GM12878 (cell line): ENCODE data around the gene LRRC27. TPM values are rescaled to one million over a fixed set of nuclear protein-coding genes. Genes with fewer than 3 reads are reported as not detected.

Experiments
- ATAC-seq: fragments of 200-7000 bp; cut with Tn5 transposase; 3 replicates; pipeline ENCODE4 v1.9.1; 2020; ENCODE audit warnings: mild to moderate bottlenecking, moderate library complexity
- BruUV-seq: library from RNA; stranded (reverse); fragments of 400-500 nt; replicated peaks from 2 replicates; lab custom pipeline; 2021; lab: Mats Ljungman, UMichigan
- CTCF ChIA-PET: fragments of 300-600 bp; sonication (Branson Sonifier 250); formaldehyde crosslinking; extraction: SDS; loops from one replicate; lab custom pipeline; 2021; ENCODE audit warnings: inconsistent platforms; lab: Yijun Ruan, JAX
- POLR2A ChIA-PET: fragments of 350-600 bp; formaldehyde crosslinking; extraction: SDS; loops from one replicate; lab custom pipeline; 2021; ENCODE audit warnings: inconsistent platforms; lab: Charles Lee
- RAD21 ChIA-PET: fragments of 300-600 bp; sonication (Branson Sonifier 250); formaldehyde crosslinking; loops from one replicate; lab custom pipeline; 2023; ENCODE audit warnings: antibody characterized with exemption; ENCODE audit not compliant: unreplicated experiment; lab: Charles Lee
- SMC1A ChIA-PET: fragments of 300-600 bp; sonication (Branson Sonifier 250); formaldehyde crosslinking; loops from one replicate; lab custom pipeline; 2023; ENCODE audit not compliant: unreplicated experiment, uncharacterized antibody; lab: Charles Lee
- DNase-seq: peaks from one replicate; pipeline ENCODE4 v3.0.0-alpha.2; 2011; ENCODE audit warnings: low read depth, low spot score
- FAIRE-seq: peaks from 3 replicates; lab custom pipeline; 2011; peaks lifted over from hg19 to GRCh38; lab: Jason Lieb, UNC
- H2AFZ ChIP-seq: 2 replicates; pipeline ENCODE4 v1.6.0; 2011; ENCODE audit warnings: low read depth, low read length, control low read depth; ENCODE audit not compliant: control insufficient read depth
- H3K27ac ChIP-seq: 2 replicates; pipeline ENCODE4 v1.5.1; 2011; ENCODE audit warnings: control low read depth; ENCODE audit not compliant: control insufficient read depth, insufficient read depth
- H3K27me3 ChIP-seq, 2 experiments: replicated peaks in 1 of 2; 2 replicates each; pipeline versions ENCODE4 v1.6.0 to v1.6.1; 2011; ENCODE audit warnings: low read length in 1 of 2; ENCODE audit not compliant: control insufficient read depth in 2 of 2, insufficient read depth in 2 of 2
- H3K36me3 ChIP-seq, 2 experiments: 2 replicates each; pipeline ENCODE4 v1.5.1; 2011; ENCODE audit warnings: low read length in 1 of 2; ENCODE audit not compliant: control insufficient read depth in 2 of 2, insufficient read depth in 2 of 2
- H3K4me1 ChIP-seq: 2 replicates; pipeline ENCODE4 v1.6.1; 2011; ENCODE audit warnings: mild to moderate bottlenecking, low read length, moderate library complexity, mixed read lengths; ENCODE audit not compliant: control insufficient read depth, insufficient read depth
- H3K4me2 ChIP-seq: 2 replicates; pipeline ENCODE4 v1.6.0; 2011; ENCODE audit warnings: control low read depth; ENCODE audit not compliant: control insufficient read depth, insufficient read depth
- H3K4me3 ChIP-seq: fragments of 200-600 bp; sonication (generic); 2 replicates; pipeline ENCODE4 v1.5.1; 2016
- H3K79me2 ChIP-seq: 2 replicates; pipeline ENCODE4 v1.6.0; 2011; ENCODE audit warnings: low read length; ENCODE audit not compliant: control insufficient read depth, insufficient read depth
- H3K9ac ChIP-seq: 2 replicates; pipeline ENCODE4 v1.8.0; 2011; ENCODE audit warnings: low read length, control low read depth, mixed read lengths; ENCODE audit not compliant: control insufficient read depth, insufficient read depth
- H3K9me3 ChIP-seq: replicated peaks from 3 replicates; pipeline ENCODE4 v1.5.1; 2011; ENCODE audit warnings: mild to moderate bottlenecking, low read length; ENCODE audit not compliant: control insufficient read depth, insufficient read depth
- H4K20me1 ChIP-seq: 2 replicates; pipeline ENCODE4 v1.6.0; 2011; ENCODE audit not compliant: control insufficient read depth, insufficient read depth
- SMARCA5 ChIP-seq: fragments of 450-650 bp; IDR thresholded peaks from 2 replicates; pipeline ENCODE4 v1.6.1; 2017; ENCODE audit warnings: mild to moderate bottlenecking
- SUZ12 ChIP-seq: fragments of 200-600 bp; sonication (generic); IDR thresholded peaks from one replicate; pipeline ENCODE4 v1.6.1; 2018; ENCODE audit warnings: antibody characterized with exemption, mild to moderate bottlenecking; ENCODE audit not compliant: unreplicated experiment
- ZNF384 ChIP-seq: IDR thresholded peaks from 2 replicates; pipeline ENCODE4 v1.6.1; 2012; ENCODE audit warnings: low read depth, mild to moderate bottlenecking, low read length, improper control_type of control experiment, borderline replicate concordance
- WGBS: methylation state at CpG from one replicate; pipeline ENCODE4 v1.1.6; 2016; ENCODE audit warnings: low lambda C conversion rate; ENCODE audit not compliant: insufficient replicate concordance, insufficient coverage; ENCODE audit errors: missing lambda C conversion rate; 5-methylcytosine and 5-hydroxymethylcytosine counted together
- in situ Hi-C: fragments of 300-500 bp; cut with MboI; formaldehyde crosslinking; loops from 9 replicates; pipeline ENCODE4 v1.14.3; 2018; ENCODE audit warnings: mixed read lengths
- intact Hi-C: fragments of 100-400 bp; cut with micrococcal nuclease; formaldehyde crosslinking; loops from one replicate; pipeline ENCODE4 v1.14.2; 2022; ENCODE audit not compliant: unreplicated experiment
- polyA plus RNA-seq, 11 experiments: library from polyadenylated mRNA; depleted of rRNA in 4 of 11; unstranded in 6 of 11; stranded (reverse) in 5 of 11; fragments of >200 nt; fragmentation: Nextera tagmentation in 4 of 11; fragmentation: Illumina TruSeq in 1 of 11; extraction: Ambion mirVana in 4 of 11; extraction: Trizol in 1 of 11; gene quantifications; 1 replicate in 1 of 11; 2 replicates in 10 of 11; pipeline versions ENCODE4 v1.2.1 to v1.2.3, GENCODE V29; 2011 to 2016; ENCODE audit warnings: inconsistent platforms in 2 of 11, missing spikeins in 2 of 11, low read depth in 1 of 11
- total RNA-seq, 4 experiments: library from RNA; depleted of rRNA in 3 of 4; stranded (reverse); fragments of >200 nt in 3 of 4; fragmentation: Illumina TruSeq in 1 of 4; extraction: Trizol in 1 of 4; gene quantifications; 2 replicates each; pipeline versions ENCODE4 v1.2.1 to v1.2.3, GENCODE V29; 2013 to 2021
- TF ChIP-seq, protein P1 (sequence below): fragments of 450-650 bp; IDR thresholded peaks from 2 replicates; pipeline ENCODE4 v1.6.1; 2014; ENCODE audit warnings: mild to moderate bottlenecking

LRRC27 gene
- total and polyA plus RNA-seq, 10 of the 15 experiments (the other 5 are each of a cell fraction or from before 2014, with no cell fraction given): 0.48 to 6.9 (median 4.7) TPM

DNA sequence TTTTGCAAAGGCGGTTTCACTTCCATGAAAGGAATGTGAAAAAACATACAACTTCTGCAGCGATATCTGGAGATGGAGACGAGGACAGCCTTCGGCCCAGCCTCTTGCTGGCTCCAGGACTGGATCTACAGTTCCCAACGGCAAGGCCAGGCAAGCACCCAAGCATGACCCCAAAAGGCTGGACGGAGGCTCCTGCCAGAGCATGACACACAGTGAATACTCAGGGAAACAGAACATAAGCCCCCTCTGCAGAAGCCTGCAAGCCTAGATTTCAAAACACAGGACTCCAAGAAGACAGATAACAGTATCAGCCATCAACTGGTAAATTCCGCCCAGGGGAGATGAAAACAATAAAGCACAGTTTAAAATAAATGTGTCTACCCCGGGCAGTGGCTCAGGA, 3.3 kb upstream of the LRRC27 start:
- TF ChIP-seq ZNF384 (no peak), SUZ12 (no peak), SMARCA5 (no peak)
- TF ChIP-seq, protein P1, sequence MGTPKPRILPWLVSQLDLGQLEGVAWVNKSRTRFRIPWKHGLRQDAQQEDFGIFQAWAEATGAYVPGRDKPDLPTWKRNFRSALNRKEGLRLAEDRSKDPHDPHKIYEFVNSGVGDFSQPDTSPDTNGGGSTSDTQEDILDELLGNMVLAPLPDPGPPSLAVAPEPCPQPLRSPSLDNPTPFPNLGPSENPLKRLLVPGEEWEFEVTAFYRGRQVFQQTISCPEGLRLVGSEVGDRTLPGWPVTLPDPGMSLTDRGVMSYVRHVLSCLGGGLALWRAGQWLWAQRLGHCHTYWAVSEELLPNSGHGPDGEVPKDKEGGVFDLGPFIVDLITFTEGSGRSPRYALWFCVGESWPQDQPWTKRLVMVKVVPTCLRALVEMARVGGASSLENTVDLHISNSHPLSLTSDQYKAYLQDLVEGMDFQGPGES: no peak

More for the DNA sequence above, 3.3 kb upstream of the LRRC27 start:
- intact Hi-C loops: loop anchor here (10.0 kb wide), 1 partner anchor 246 kb away; no protein-coding TSS in a partner anchor
- Histone ChIP-seq H3K4me2 (peak overlapping the region; percentile 71), H3K27me3 (no peaks in the 10 kb centered on the region), H3K9ac (no peak overlapping the region), H3K36me3 (no peaks in the 10 kb centered on the region), H3K9me3 (peaks cover 1% of the 10 kb centered on the region; the same call in 1 of the 3 replicates), H3K27ac (no peak overlapping the region), H3K79me2 (peaks cover 31% of the 10 kb centered on the region), H4K20me1 (no peaks in the 10 kb centered on the region), H2AFZ (no peak overlapping the region), H3K4me1 (peaks cover 13% of the 10 kb centered on the region), H3K4me3 (peak overlapping the region; percentile 100; the same call in 1 of the 2 replicates)
- ChIA-PET CTCF (no interaction called here), RAD21 (no interaction called here), SMC1A (no interaction called here), POLR2A (no interaction called here)
- WGBS: 89% methylated on average over 8 of the region's 8 CpGs
- ATAC-seq: no peak
- no peak for FAIRE-seq
- DNase-seq: no peak
- no TSS peak for BruUV-seq
- in situ Hi-C loops: no loop called here
